ENCODE results near the gene DNAAF2.

GRCh38 chr14:49623387-49623786, 11.7 kb downstream of the DNAAF2 start:
- TF ChIP-seq CTCF (IDR thresholded peaks at IDR 0.05 in 2 of 3, conservative IDR thresholded peaks at IDR 0.05 in 1 of 3; ENCODE audit: borderline replicate concordance in 1 of 3, insufficient read depth in 1 of 3, low read depth in 2 of 3, low read length in 2 of 3) (no peak), POLR2AphosphoS5 (IDR thresholded peaks at IDR 0.05; ENCODE audit: low read depth, low read length) (no peak), EGR1 (IDR thresholded peaks at IDR 0.05; ENCODE audit: low read depth) (no peak), POLR2A (IDR thresholded peaks at IDR 0.05; ENCODE audit: borderline replicate concordance, extremely low read depth, insufficient read depth, insufficient read length) (no peak), JUND (IDR thresholded peaks at IDR 0.05) (no peak), CEBPB (IDR thresholded peaks at IDR 0.05; ENCODE audit: low read depth) (no peak), EZH2 (IDR thresholded peaks at IDR 0.05) (no peak)
- TF ChIP-seq, protein P1, sequence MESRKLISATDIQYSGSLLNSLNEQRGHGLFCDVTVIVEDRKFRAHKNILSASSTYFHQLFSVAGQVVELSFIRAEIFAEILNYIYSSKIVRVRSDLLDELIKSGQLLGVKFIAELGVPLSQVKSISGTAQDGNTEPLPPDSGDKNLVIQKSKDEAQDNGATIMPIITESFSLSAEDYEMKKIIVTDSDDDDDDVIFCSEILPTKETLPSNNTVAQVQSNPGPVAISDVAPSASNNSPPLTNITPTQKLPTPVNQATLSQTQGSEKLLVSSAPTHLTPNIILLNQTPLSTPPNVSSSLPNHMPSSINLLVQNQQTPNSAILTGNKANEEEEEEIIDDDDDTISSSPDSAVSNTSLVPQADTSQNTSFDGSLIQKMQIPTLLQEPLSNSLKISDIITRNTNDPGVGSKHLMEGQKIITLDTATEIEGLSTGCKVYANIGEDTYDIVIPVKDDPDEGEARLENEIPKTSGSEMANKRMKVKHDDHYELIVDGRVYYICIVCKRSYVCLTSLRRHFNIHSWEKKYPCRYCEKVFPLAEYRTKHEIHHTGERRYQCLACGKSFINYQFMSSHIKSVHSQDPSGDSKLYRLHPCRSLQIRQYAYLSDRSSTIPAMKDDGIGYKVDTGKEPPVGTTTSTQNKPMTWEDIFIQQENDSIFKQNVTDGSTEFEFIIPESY (IDR thresholded peaks at IDR 0.05; ENCODE audit: extremely low read depth, insufficient replicate concordance, low read length) = no peak
- TF ChIP-seq, protein P2, sequence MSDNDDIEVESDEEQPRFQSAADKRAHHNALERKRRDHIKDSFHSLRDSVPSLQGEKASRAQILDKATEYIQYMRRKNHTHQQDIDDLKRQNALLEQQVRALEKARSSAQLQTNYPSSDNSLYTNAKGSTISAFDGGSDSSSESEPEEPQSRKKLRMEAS (IDR thresholded peaks at IDR 0.05) = no peak
